Bone marrow (tissue), 2 donors: ENCODE measurements around the gene ELF2.
A peak's percentile ranks its signal among the peaks of the same experiment; 100 is the strongest.
"Not testable (repeated sequence)": the region's sequence is repeated elsewhere in the genome, so short reads cannot be mapped to it uniquely, and the experiment has no call there.

ENCODE experiments used
- DNase-seq, 2 donors: peaks; one replicate each; lab custom pipeline; 2025; lab: John Stamatoyannopoulos, UW

ELF2 gene

GRCh38 chr4:139188648-139189416 lies 11.8 kb upstream of the ELF2 start:
- peak; percentile 23 to 65 for DNase-seq

GRCh38 chr4:139184129-139184528 lies 7.1 kb upstream of the ELF2 start:
- peak in 1 of 2 donors; percentile 9 for DNase-seq

- peak; percentile 78 to 86 for DNase-seq
These were observed 1.0 kb upstream of the ELF2 start for GRCh38 chr4:139177869-139178619.

- DNase-seq = peak; percentile 42 to 65
These were observed 543 bp downstream of the ELF2 start for GRCh38 chr4:139176302-139177048.

- DNase-seq = peak in 1 of 2 donors; percentile 23
These were observed 1.2 kb downstream of the ELF2 start for GRCh38 chr4:139175646-139176301.

GRCh38 chr4:139171876-139172691 lies 4.9 kb downstream of the ELF2 start:
- no peak for DNase-seq

GRCh38 chr4:139170932-139171331 lies 6.1 kb downstream of the ELF2 start:
- DNase-seq = no peak

GRCh38 chr4:139167774-139168444 lies 9.1 kb downstream of the ELF2 start:
- DNase-seq = peak in 1 of 2 donors; percentile 25

GRCh38 chr4:139164731-139165130 lies 12.3 kb downstream of the ELF2 start:
- DNase-seq = no peak

GRCh38 chr4:139163806-139164206 lies 13.2 kb downstream of the ELF2 start:
- DNase-seq = no peak

GRCh38 chr4:139157977-139158376 lies 19.0 kb downstream of the ELF2 start:
- DNase-seq = not testable (repeated sequence)

GRCh38 chr4:139154952-139155557 lies 22.0 kb downstream of the ELF2 start:
- no peak for DNase-seq

GRCh38 chr4:139154538-139154937 lies 22.5 kb downstream of the ELF2 start:
- no peak for DNase-seq

GRCh38 chr4:139154134-139154421 lies 22.9 kb downstream of the ELF2 start:
- no peak for DNase-seq

- no peak for DNase-seq
These were observed 23.4 kb downstream of the ELF2 start for GRCh38 chr4:139153411-139154133.

GRCh38 chr4:139152249-139152648 lies 24.8 kb downstream of the ELF2 start:
- no peak for DNase-seq

- no peak for DNase-seq
These were observed 29.9 kb downstream of the ELF2 start for GRCh38 chr4:139146926-139147629.

GRCh38 chr4:139145552-139145932 lies 31.5 kb downstream of the ELF2 start:
- no peak for DNase-seq

- no peak for DNase-seq
These were observed 32.0 kb downstream of the ELF2 start for GRCh38 chr4:139144911-139145551.
